Measurements from ENCODE around the gene PPFIBP1. TPM values are rescaled to one million over a fixed set of nuclear protein-coding genes. Genes with fewer than 3 reads are reported as not detected.
"Not testable (repeated sequence)": the region's sequence is repeated elsewhere in the genome, so short reads cannot be mapped to it uniquely, and the experiment has no call there.

Gene PPFIBP1
- total RNA-seq, 4 donors from 2014 or later, result 135 to 199 (median 167) TPM

DNA sequence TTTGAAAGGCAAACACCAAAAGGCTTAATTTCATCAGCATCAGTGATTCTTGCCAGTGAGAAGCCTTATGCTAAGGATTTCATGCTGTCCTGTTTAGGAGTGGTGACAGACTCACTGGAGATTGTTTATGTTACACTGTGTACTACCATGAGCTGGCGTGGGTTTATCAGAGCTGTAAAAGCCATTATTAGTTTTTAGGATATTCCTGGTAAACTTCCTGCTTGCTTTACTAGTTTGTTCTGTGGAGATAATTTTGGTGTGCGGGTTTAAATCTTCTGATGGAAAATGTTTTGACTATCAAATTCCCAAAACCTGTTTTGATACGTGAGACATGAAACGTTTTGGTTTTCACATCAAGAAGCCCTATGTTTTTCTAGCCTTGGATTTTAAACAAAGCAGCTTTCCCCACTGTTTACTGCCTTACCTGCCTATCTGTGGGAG, 15.2 kb downstream of the PPFIBP1 start:
- H3K27me3 ChIP-seq, result no peaks in the 10 kb centered on the region
- no peak for DNase-seq
- H3K4me3 ChIP-seq (replicated peaks in 1 of 3), result no peak overlapping the region
- peaks cover 68 to 75% of the 10 kb centered on the region in 2 donors for H3K4me1 ChIP-seq
- no peaks in the 10 kb centered on the region for H3K9me3 ChIP-seq
- no peaks in the 10 kb centered on the region for H3K36me3 ChIP-seq
- TF ChIP-seq, protein P1, sequence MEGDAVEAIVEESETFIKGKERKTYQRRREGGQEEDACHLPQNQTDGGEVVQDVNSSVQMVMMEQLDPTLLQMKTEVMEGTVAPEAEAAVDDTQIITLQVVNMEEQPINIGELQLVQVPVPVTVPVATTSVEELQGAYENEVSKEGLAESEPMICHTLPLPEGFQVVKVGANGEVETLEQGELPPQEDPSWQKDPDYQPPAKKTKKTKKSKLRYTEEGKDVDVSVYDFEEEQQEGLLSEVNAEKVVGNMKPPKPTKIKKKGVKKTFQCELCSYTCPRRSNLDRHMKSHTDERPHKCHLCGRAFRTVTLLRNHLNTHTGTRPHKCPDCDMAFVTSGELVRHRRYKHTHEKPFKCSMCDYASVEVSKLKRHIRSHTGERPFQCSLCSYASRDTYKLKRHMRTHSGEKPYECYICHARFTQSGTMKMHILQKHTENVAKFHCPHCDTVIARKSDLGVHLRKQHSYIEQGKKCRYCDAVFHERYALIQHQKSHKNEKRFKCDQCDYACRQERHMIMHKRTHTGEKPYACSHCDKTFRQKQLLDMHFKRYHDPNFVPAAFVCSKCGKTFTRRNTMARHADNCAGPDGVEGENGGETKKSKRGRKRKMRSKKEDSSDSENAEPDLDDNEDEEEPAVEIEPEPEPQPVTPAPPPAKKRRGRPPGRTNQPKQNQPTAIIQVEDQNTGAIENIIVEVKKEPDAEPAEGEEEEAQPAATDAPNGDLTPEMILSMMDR (IDR thresholded peaks at IDR 0.05), result no peak
- no peak for TF ChIP-seq POLR2A (IDR thresholded peaks at IDR 0.05)
- intact Hi-C loops (cut with DNase I), result no loop called here
- H3K27ac ChIP-seq, result peak overlapping the region; percentile 6 to 64 (median 62)
- WGBS, 2 donors, result 49 to 51% methylated on average over 4 of the region's 4 CpGs

- DNase-seq, result peak; percentile 63 to 79
- Histone ChIP-seq H3K4me3 (replicated peaks in 1 of 3) (no peak overlapping the region), H3K9me3 (no peaks in the 10 kb centered on the region), H3K4me1 (peaks cover 64 to 69% of the 10 kb centered on the region in 2 donors), H3K27ac (peak overlapping the region in 2 of 3 donors; percentile 67 to 86), H3K36me3 (no peaks in the 10 kb centered on the region), H3K27me3 (no peaks in the 10 kb centered on the region)
- intact Hi-C loops (cut with DNase I), result no loop called here
- TF ChIP-seq POLR2A (IDR thresholded peaks at IDR 0.05), result no peak
- TF ChIP-seq, protein P1 (IDR thresholded peaks at IDR 0.05), result no peak
- 69 to 77% methylated on average over 8 of the region's 8 CpGs for WGBS, 2 donors
Observed at GRCh38 chr12:27541031-27541719, 17.2 kb downstream of the PPFIBP1 start.

DNA sequence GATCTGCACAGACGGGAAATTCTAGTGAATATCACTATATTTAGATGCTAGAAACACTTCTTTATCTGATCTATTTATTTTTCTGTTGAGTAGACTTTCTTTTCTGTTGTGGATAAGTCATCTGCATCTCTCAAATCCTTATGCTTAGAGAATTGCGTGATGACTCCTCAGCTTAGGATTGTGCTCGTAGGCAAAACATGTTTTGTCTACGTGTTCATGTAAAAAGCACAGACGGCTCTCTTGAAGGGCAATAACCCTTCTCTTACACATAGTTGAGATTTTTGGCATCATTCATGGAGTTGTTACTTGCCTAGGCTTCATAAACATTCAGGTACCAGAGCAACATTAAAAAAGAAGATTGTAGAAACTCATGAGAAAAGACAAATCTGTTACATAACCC, 18.6 kb downstream of the PPFIBP1 start:
- Histone ChIP-seq H3K4me1 (peaks cover 61 to 63% of the 10 kb centered on the region in 2 donors), H3K36me3 (no peaks in the 10 kb centered on the region), H3K27me3 (no peaks in the 10 kb centered on the region), H3K27ac (peak overlapping the region; percentile 16 to 86 (median 67)), H3K9me3 (no peaks in the 10 kb centered on the region), H3K4me3 (replicated peaks in 1 of 3) (no peak overlapping the region)
- WGBS, 2 donors, result 24 to 28% methylated on average over 5 of the region's 5 CpGs
- no peak for DNase-seq
- intact Hi-C loops (cut with DNase I), result no loop called here
- no peak for TF ChIP-seq POLR2A (IDR thresholded peaks at IDR 0.05)
- TF ChIP-seq, protein P1 (IDR thresholded peaks at IDR 0.05), result no peak

DNA sequence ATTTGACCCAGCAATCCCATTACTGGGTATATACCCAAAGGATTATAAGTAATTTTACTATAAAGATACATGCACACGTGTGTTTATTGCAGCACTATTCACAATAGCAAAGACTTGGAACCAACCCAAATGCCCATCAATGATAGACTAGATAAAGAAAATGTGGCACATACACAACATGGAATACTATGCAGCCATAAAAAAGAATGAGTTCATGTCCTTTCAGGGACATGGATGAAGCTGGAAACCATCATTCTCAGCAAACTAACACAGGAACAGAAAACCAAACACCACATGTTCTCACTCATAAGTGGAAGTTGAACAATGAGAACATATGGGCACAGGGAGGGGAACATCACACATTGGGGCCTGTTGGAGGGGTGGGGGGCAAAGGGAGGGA, 20.9 kb downstream of the PPFIBP1 start:
- H3K27ac ChIP-seq, result peak overlapping the region; percentile 74 to 77 (median 75)
- not testable (repeated sequence) for DNase-seq
- 94 to 97% methylated on average over 1 of the region's 1 CpG for WGBS, 2 donors

GRCh38 chr12:27545665-27546064, 21.7 kb downstream of the PPFIBP1 start:
- intact Hi-C loops (cut with DNase I), result no loop called here
- no peaks in the 10 kb centered on the region for H3K36me3 ChIP-seq
- peak in 1 of 2 donors; percentile 36 for TF ChIP-seq POLR2A (IDR thresholded peaks at IDR 0.05)
- TF ChIP-seq, protein P1 (IDR thresholded peaks at IDR 0.05), result no peak
- peak overlapping the region; percentile 74 to 77 (median 75) for H3K27ac ChIP-seq
- no peaks in the 10 kb centered on the region for H3K9me3 ChIP-seq
- H3K27me3 ChIP-seq, result no peaks in the 10 kb centered on the region
- H3K4me3 ChIP-seq (replicated peaks in 1 of 3), result no peak overlapping the region
- 50 to 51% methylated on average over 9 of the region's 9 CpGs for WGBS, 2 donors
- peak; percentile 49 to 59 for DNase-seq
- peaks cover 59 to 73% of the 10 kb centered on the region in 2 donors for H3K4me1 ChIP-seq

More for the DNA sequence above, 20.9 kb downstream of the PPFIBP1 start:
- peaks cover 51 to 65% of the 10 kb centered on the region in 2 donors for H3K4me1 ChIP-seq
- H3K4me3 ChIP-seq (replicated peaks in 1 of 3); H3K27me3 ChIP-seq; H3K9me3 ChIP-seq; intact Hi-C loops (cut with DNase I); H3K36me3 ChIP-seq: not testable (repeated sequence)
